Ishikawa (cell line): ENCODE data around the gene MRPS34.

Source experiments
- CEBPB ChIP-seq: IDR thresholded peaks from 2 replicates; pipeline ENCODE4 v1.6.1; 2012
- CREB1 ChIP-seq: IDR thresholded peaks from 2 replicates; pipeline ENCODE4 v1.6.1; 2012; ENCODE audit warnings: low read depth
- RAD21 ChIP-seq: IDR thresholded peaks from 2 replicates; pipeline ENCODE4 v1.6.1; 2012; ENCODE audit warnings: low read depth
- TAF1 ChIP-seq: IDR thresholded peaks from 2 replicates; pipeline ENCODE4 v1.6.1; 2012; ENCODE audit warnings: low read depth, mild to moderate bottlenecking
- YY1 ChIP-seq: IDR thresholded peaks from 2 replicates; pipeline ENCODE4 v1.6.1; 2012; ENCODE audit warnings: low read depth
- TF ChIP-seq, protein P1 (sequence below): IDR thresholded peaks from 2 replicates; pipeline ENCODE4 v1.6.1; 2012

- TF ChIP-seq CREB1 (no peak), YY1 (0 out of 2 replicates have a peak, but pooled peaks have one; percentile 24), CEBPB (no peak), TAF1 (no peak; the same call in 1 of the 2 replicates), RAD21 (no peak)
- TF ChIP-seq, protein P1, sequence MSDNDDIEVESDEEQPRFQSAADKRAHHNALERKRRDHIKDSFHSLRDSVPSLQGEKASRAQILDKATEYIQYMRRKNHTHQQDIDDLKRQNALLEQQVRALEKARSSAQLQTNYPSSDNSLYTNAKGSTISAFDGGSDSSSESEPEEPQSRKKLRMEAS = no peak
Measured at GRCh38 chr16:1771864-1772361, 1.0 kb downstream of the MRPS34 start.
